Fibroblast of lung (primary cell): ENCODE results near the gene E2F6. TPM values are rescaled to one million over a fixed set of nuclear protein-coding genes. Genes with fewer than 3 reads are reported as not detected.

Experiments used
- DNase-seq, 2 donors: peaks; one replicate each; pipeline versions ENCODE4 v3.0.0 to v3.0.0-alpha.2; 2010; ENCODE audit warnings: low read depth in 2 of 2
- H2AFZ ChIP-seq: 2 replicates; pipeline ENCODE4 v1.5.1; 2012; ENCODE audit warnings: low read length, control low read depth, inconsistent platforms
- H3K27ac ChIP-seq: 2 replicates; pipeline ENCODE4 v1.5.1; 2011; ENCODE audit warnings: low read length, control low read depth; ENCODE audit not compliant: insufficient read depth
- H3K27me3 ChIP-seq: 2 replicates; pipeline ENCODE4 v1.5.1; 2011; ENCODE audit warnings: mild to moderate bottlenecking, low read length; ENCODE audit not compliant: control insufficient read depth, insufficient read depth
- H3K36me3 ChIP-seq: 2 replicates; pipeline ENCODE4 v1.5.1; 2011; ENCODE audit warnings: low read length; ENCODE audit not compliant: control insufficient read depth, insufficient read depth
- H3K4me1 ChIP-seq: 2 replicates; pipeline ENCODE4 v1.5.1; 2011; ENCODE audit warnings: low read length; ENCODE audit not compliant: control insufficient read depth, insufficient read depth; ENCODE audit errors: extremely low read depth
- H3K4me2 ChIP-seq: 2 replicates; pipeline ENCODE4 v1.5.1; 2011; ENCODE audit warnings: low read length, control low read depth; ENCODE audit not compliant: insufficient read depth; ENCODE audit errors: extremely low read depth
- H3K4me3 ChIP-seq, 4 experiments: fragments of 200-600 bp in 1 of 4; sonication (generic) in 1 of 4; replicated peaks in 1 of 4; 2 replicates each; pipeline ENCODE4 v1.5.1; 2011 to 2016; ENCODE audit warnings: low read length in 4 of 4, low read depth in 3 of 4, mild to moderate bottlenecking in 3 of 4, control low read depth in 2 of 4, inconsistent platforms in 1 of 4, mixed read lengths in 1 of 4; ENCODE audit not compliant: insufficient read depth in 1 of 4; ENCODE audit errors: control extremely low read depth in 1 of 4
- H3K79me2 ChIP-seq: 2 replicates; pipeline ENCODE4 v1.5.1; 2012; ENCODE audit warnings: mild to moderate bottlenecking, low read length, inconsistent platforms; ENCODE audit not compliant: control insufficient read depth, insufficient read depth
- H3K9ac ChIP-seq: 2 replicates; pipeline ENCODE4 v1.5.1; 2011; ENCODE audit warnings: mild to moderate bottlenecking, low read length, control low read depth; ENCODE audit not compliant: insufficient read depth
- H3K9me3 ChIP-seq: 2 replicates; pipeline ENCODE4 v1.5.1; 2012; ENCODE audit warnings: low read depth, low read length; ENCODE audit not compliant: control insufficient read depth, insufficient read depth
- H4K20me1 ChIP-seq: 2 replicates; pipeline ENCODE4 v1.5.1; 2011; ENCODE audit warnings: low read length; ENCODE audit not compliant: control insufficient read depth, insufficient read depth; ENCODE audit errors: extremely low read depth
- EZH2 ChIP-seq: IDR thresholded peaks from 2 replicates; pipeline ENCODE4 v1.5.1; 2012; ENCODE audit warnings: low read length, control low read depth, mild to moderate bottlenecking; ENCODE audit errors: missing control alignments
- polyA plus RNA-seq, 2 donors: library from polyadenylated mRNA; depleted of rRNA in 1 of 2; stranded (reverse) in 1 of 2; unstranded in 1 of 2; fragments of >200 nt; gene quantifications; 2 replicates each; pipeline ENCODE4 v1.2.1, GENCODE V29; 2011 to 2012; ENCODE audit warnings: missing spikeins in 1 of 2
- total RNA-seq: library from RNA; depleted of rRNA; stranded (reverse); fragments of >200 nt; gene quantifications from 2 replicates; pipeline ENCODE4 v1.2.1, GENCODE V29; 2014
- TF ChIP-seq, protein P1 (sequence below), 2 donors: IDR thresholded peaks in 1 of 2; conservative IDR thresholded peaks in 1 of 2; 1 replicate in 1 of 2; 2 replicates in 1 of 2; pipeline ENCODE4 v1.5.1; 2011 to 2012; ENCODE audit warnings: low read length in 2 of 2, control low read depth in 1 of 2, inconsistent platforms in 1 of 2, low read depth in 1 of 2, mild to moderate bottlenecking in 1 of 2

The E2F6 gene
- total and polyA plus RNA-seq, 2 donors (not counting 1 experiment from before 2014, with no cell fraction given): 10.2 to 13.0 TPM

DNA sequence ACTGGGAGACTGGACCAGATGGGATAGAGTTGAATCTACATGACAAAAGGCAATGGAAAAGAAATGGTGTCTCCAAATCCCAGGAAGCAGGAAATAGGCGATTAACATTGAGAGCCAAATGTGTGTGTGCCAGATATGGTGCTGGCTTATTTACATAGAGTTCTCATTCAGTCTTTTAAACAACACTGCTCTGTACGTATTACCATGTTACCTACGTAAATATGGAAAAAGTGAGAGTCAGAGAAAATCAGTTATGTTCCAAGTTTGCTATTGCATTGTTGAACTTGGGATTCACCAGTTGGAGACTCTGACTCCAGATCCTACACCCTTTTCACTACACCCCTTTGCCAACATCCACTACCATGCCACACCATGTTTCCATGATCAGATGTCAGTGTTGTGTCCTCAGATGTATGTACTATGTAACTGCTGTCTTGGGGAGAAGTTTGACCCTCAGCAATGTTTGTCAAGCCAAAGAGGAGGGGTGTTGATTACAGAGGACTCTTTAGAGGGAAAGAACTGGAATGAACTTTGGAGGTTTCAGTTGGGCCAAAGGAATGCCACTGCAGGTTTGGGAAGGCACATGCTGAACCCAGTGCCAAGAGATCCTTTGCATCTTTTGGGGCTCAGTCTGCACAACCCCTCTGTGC, 48.2 kb upstream of the E2F6 start:
- peaks cover 2% of the 10 kb centered on the region for H3K27me3 ChIP-seq
- no peaks in the 10 kb centered on the region for H3K9me3 ChIP-seq
- no peak overlapping the region for H3K27ac ChIP-seq
- H3K4me2 ChIP-seq: no peak overlapping the region
- no peaks in the 10 kb centered on the region for H3K36me3 ChIP-seq
- H3K4me3 ChIP-seq: no peak overlapping the region
- H3K4me1 ChIP-seq: no peaks in the 10 kb centered on the region
- no peak for TF ChIP-seq EZH2
- TF ChIP-seq, protein P1, sequence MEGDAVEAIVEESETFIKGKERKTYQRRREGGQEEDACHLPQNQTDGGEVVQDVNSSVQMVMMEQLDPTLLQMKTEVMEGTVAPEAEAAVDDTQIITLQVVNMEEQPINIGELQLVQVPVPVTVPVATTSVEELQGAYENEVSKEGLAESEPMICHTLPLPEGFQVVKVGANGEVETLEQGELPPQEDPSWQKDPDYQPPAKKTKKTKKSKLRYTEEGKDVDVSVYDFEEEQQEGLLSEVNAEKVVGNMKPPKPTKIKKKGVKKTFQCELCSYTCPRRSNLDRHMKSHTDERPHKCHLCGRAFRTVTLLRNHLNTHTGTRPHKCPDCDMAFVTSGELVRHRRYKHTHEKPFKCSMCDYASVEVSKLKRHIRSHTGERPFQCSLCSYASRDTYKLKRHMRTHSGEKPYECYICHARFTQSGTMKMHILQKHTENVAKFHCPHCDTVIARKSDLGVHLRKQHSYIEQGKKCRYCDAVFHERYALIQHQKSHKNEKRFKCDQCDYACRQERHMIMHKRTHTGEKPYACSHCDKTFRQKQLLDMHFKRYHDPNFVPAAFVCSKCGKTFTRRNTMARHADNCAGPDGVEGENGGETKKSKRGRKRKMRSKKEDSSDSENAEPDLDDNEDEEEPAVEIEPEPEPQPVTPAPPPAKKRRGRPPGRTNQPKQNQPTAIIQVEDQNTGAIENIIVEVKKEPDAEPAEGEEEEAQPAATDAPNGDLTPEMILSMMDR (conservative IDR thresholded peaks at IDR 0.05 in 1 of 2, IDR thresholded peaks at IDR 0.05 in 1 of 2; ENCODE audit: low read depth in 1 of 2, low read length in 2 of 2): no peak
- H4K20me1 ChIP-seq: no peaks in the 10 kb centered on the region
- H3K79me2 ChIP-seq: no peaks in the 10 kb centered on the region
- no peak overlapping the region for H3K9ac ChIP-seq
- H2AFZ ChIP-seq: no peak overlapping the region
- DNase-seq: no peak

GRCh38 chr2:11513319-11513718, 47.4 kb upstream of the E2F6 start:
- no peaks in the 10 kb centered on the region for H4K20me1 ChIP-seq
- H3K36me3 ChIP-seq: no peaks in the 10 kb centered on the region
- H2AFZ ChIP-seq: no peak overlapping the region
- TF ChIP-seq, protein P1 (conservative IDR thresholded peaks at IDR 0.05 in 1 of 2, IDR thresholded peaks at IDR 0.05 in 1 of 2; ENCODE audit: low read depth in 1 of 2, low read length in 2 of 2): no peak
- no peak for TF ChIP-seq EZH2
- H3K9me3 ChIP-seq: no peaks in the 10 kb centered on the region
- no peaks in the 10 kb centered on the region for H3K4me1 ChIP-seq
- H3K4me3 ChIP-seq: no peak overlapping the region
- no peak overlapping the region for H3K9ac ChIP-seq
- peaks cover 2% of the 10 kb centered on the region for H3K27me3 ChIP-seq
- no peaks in the 10 kb centered on the region for H3K79me2 ChIP-seq
- no peak for DNase-seq
- no peak overlapping the region for H3K27ac ChIP-seq
- no peak overlapping the region for H3K4me2 ChIP-seq

DNA sequence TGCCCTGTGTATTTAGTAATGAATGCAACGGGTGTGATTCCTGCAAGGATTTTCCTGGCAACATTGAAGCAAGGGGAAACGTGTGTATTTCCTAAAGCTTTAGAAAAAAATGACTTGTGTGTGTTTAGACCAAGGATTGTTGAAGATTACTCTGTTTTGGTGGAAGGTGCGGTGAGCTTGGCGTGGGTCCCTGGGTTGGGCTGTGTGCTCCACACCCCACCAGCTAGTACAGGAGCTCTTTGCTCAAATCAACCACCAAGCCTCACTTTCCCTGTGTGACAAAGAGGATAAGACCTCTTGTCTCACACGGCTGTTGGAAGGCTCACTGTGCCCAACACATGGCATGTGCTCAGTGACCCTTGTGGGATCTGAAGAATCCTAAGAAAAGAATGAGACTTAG, 46.5 kb upstream of the E2F6 start:
- peaks cover 2% of the 10 kb centered on the region for H3K27me3 ChIP-seq

More for the DNA sequence above, 46.5 kb upstream of the E2F6 start:
- H3K9me3 ChIP-seq: no peaks in the 10 kb centered on the region
- H3K27ac ChIP-seq: no peak overlapping the region
- H3K9ac ChIP-seq: no peak overlapping the region
- no peaks in the 10 kb centered on the region for H3K79me2 ChIP-seq
- H3K4me2 ChIP-seq: no peak overlapping the region
- H4K20me1 ChIP-seq: no peaks in the 10 kb centered on the region
- no peaks in the 10 kb centered on the region for H3K4me1 ChIP-seq
- H3K36me3 ChIP-seq: no peaks in the 10 kb centered on the region
- no peak overlapping the region for H3K4me3 ChIP-seq
- no peak overlapping the region for H2AFZ ChIP-seq
- no peak for DNase-seq
- TF ChIP-seq, protein P1 (conservative IDR thresholded peaks at IDR 0.05 in 1 of 2, IDR thresholded peaks at IDR 0.05 in 1 of 2; ENCODE audit: low read depth in 1 of 2, low read length in 2 of 2): no peak
- TF ChIP-seq EZH2: no peak
